BJ (cell line): ENCODE results near the gene UGT1A8. TPM values are rescaled to one million over a fixed set of nuclear protein-coding genes. Genes with fewer than 3 reads are reported as not detected.

Experiments
- CTCF ChIA-PET: fragments of 350-600 bp; formaldehyde crosslinking; extraction: SDS; loops from one replicate; lab custom pipeline; 2021; ENCODE audit warnings: antibody characterized with exemption, inconsistent platforms; lab: Yijun Ruan, JAX
- POLR2A ChIA-PET: fragments of 300-600 bp; sonication (Branson Sonifier 250); formaldehyde crosslinking; extraction: SDS; loops from one replicate; lab custom pipeline; 2021; ENCODE audit warnings: antibody characterized with exemption; lab: Charles Lee
- DNase-seq: peaks from one replicate; pipeline ENCODE4 v3.0.0-alpha.2; 2011; ENCODE audit warnings: low read depth
- H3K27me3 ChIP-seq: 2 replicates; pipeline ENCODE4 v1.6.0; 2011; ENCODE audit warnings: low read length; ENCODE audit not compliant: control insufficient read depth, insufficient read depth
- H3K36me3 ChIP-seq: 2 replicates; pipeline ENCODE4 v1.5.1; 2011; ENCODE audit warnings: low read length; ENCODE audit not compliant: control insufficient read depth, insufficient read depth
- H3K4me3 ChIP-seq: 2 replicates; pipeline ENCODE4 v1.5.1; 2011; ENCODE audit warnings: low read depth, mild to moderate bottlenecking, control low read depth, low read length
- polyA plus RNA-seq: library from polyadenylated mRNA; depleted of rRNA; stranded (reverse); fragments of >200 nt; gene quantifications from 2 replicates; pipeline ENCODE4 v1.2.3, GENCODE V29; 2011
- TF ChIP-seq, protein P1 (sequence below): IDR thresholded peaks from 2 replicates; pipeline ENCODE4 v1.5.1; 2011; ENCODE audit warnings: low read depth, mild to moderate bottlenecking, control low read depth, inconsistent platforms, low read length, moderate library complexity; ENCODE audit not compliant: insufficient read depth

Gene UGT1A8
- polyA plus RNA-seq, 1 experiment: not detected

DNA sequence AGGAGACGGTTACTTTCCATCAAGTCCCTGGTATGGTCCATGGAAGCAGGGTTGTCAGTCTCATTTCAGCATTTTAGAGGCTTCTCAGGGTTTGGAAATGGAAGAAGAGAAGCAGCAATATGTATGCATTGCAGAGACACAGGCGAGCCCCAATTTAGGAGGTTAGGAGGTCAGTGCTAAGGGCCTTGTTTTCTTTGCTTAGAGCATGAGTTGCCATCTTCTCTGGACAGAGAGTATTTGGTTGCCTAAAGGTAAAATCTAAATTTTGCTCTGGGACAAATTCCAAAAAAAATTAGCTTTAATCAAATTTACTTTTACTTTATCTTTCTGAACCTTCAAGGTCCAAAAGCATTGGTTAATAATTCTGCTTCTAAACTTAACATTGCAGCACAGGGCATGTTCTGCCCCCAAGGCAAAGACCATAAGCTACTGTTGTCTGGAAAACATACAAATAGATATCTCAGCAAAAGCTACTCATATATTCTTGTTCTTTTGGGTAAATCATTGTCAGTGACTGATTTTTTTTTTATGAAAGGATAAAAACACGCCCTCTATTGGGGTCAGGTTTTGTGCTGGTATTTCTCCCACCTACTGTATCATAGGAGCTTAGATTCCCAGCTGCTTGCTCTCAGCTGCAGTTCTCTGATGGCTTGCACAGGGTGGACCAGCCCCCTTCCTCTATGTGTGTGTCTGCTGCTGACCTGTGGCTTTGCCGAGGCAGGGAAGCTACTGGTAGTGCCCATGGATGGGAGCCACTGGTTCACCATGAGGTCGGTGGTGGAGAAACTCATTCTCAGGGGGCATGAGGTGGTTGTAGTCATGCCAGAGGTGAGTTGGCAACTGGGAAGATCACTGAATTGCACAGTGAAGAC is 54.1 kb downstream of the UGT1A8 start, which contains the start of gene UGT1A9:
Gene UGT1A9 (plus strand): TSS at position 609 of the 872 bp plus-strand sequence. CDS start 37 bp downstream, at position 646.
- POLR2A ChIA-PET: no interaction called here
- DNase-seq: no peak
- no peaks in the 10 kb centered on the region for H3K36me3 ChIP-seq
- no peaks in the 10 kb centered on the region for H3K27me3 ChIP-seq
- TF ChIP-seq, protein P1, sequence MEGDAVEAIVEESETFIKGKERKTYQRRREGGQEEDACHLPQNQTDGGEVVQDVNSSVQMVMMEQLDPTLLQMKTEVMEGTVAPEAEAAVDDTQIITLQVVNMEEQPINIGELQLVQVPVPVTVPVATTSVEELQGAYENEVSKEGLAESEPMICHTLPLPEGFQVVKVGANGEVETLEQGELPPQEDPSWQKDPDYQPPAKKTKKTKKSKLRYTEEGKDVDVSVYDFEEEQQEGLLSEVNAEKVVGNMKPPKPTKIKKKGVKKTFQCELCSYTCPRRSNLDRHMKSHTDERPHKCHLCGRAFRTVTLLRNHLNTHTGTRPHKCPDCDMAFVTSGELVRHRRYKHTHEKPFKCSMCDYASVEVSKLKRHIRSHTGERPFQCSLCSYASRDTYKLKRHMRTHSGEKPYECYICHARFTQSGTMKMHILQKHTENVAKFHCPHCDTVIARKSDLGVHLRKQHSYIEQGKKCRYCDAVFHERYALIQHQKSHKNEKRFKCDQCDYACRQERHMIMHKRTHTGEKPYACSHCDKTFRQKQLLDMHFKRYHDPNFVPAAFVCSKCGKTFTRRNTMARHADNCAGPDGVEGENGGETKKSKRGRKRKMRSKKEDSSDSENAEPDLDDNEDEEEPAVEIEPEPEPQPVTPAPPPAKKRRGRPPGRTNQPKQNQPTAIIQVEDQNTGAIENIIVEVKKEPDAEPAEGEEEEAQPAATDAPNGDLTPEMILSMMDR: no peak
- CTCF ChIA-PET: interaction anchor here (0.6 to 1.2 kb wide), 2 partner anchors 40 to 227 kb away, joined by 3 to 4 read pairs; no protein-coding TSS in a partner anchor
- H3K4me3 ChIP-seq: no peak within 1 kb of the TSS

DNA sequence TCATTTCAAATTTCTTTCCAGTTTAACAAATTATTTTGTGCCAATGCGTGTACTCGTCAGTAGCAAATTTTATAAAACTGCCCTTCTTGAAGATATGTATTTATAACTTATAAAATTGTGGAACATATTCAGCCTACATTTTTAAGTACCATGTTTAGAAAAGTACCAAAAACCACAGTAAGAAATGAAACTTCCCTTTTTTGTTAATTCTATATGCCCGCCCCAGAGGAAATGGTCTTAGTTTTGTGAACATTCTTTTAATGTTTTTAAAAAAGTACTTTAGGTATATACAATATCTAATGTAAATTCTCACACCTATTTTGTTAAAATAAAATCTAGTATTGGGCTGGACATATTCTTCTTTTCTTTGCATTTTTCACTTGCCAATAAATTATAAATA is 55.5 kb downstream of the UGT1A8 start:
- H3K4me3 ChIP-seq: no peak overlapping the region
- ChIA-PET POLR2A (no interaction called here), CTCF (no interaction called here)
- DNase-seq: no peak
- H3K36me3 ChIP-seq: no peaks in the 10 kb centered on the region
- H3K27me3 ChIP-seq: no peaks in the 10 kb centered on the region
- TF ChIP-seq, protein P1: no peak

- ChIA-PET CTCF (no interaction called here), POLR2A (no interaction called here)
- TF ChIP-seq, protein P1: no peak
- Histone ChIP-seq H3K36me3 (no peaks in the 10 kb centered on the region), H3K4me3 (no peak overlapping the region), H3K27me3 (no peaks in the 10 kb centered on the region)
- DNase-seq: no peak
Observed at GRCh38 chr2:233673896-233674295, 56.5 kb downstream of the UGT1A8 start.

DNA sequence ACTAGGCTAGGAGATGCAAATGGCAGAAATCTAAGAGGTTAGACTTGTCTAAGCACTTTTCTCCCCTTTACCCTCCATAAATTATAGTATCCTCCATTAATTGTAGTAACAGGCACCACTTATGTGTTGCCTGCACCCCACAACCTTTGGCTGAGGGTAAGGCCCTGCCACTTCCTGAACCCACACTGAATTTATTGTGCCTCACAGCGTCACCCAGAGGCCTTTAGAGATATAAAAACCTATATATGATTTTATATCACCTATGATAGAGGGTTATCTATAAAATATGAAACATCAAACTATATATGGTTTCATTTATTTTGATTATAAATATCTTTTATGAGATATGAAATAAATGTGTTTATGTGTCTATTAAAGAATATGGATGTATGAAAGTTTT is 56.9 kb downstream of the UGT1A8 start:
- DNase-seq: no peak
- Histone ChIP-seq H3K27me3 (no peaks in the 10 kb centered on the region), H3K36me3 (no peaks in the 10 kb centered on the region), H3K4me3 (no peak overlapping the region)
- TF ChIP-seq, protein P1: no peak
- POLR2A ChIA-PET: no interaction called here
- CTCF ChIA-PET: no interaction called here

GRCh38 chr2:233674995-233675394 is 57.6 kb downstream of the UGT1A8 start:
- TF ChIP-seq, protein P1: no peak
- ChIA-PET CTCF (no interaction called here), POLR2A (no interaction called here)
- Histone ChIP-seq H3K4me3 (no peak overlapping the region), H3K27me3 (no peaks in the 10 kb centered on the region), H3K36me3 (no peaks in the 10 kb centered on the region)
- DNase-seq: no peak
